Coronary artery (tissue), 2 donors: ENCODE measurements around the gene H2BK1.

Experiments used
- DNase-seq: peaks from one replicate; pipeline ENCODE4 v3.0.0-alpha.2; 2017; ENCODE audit warnings: low spot score
- H3K27ac ChIP-seq, 2 donors: fragments of 200-600 bp; sonication (generic); one replicate each; pipeline ENCODE4 v1.5.1; 2016 to 2019
- H3K4me3 ChIP-seq: fragments of 200-600 bp; sonication (generic); 2 replicates; pipeline ENCODE4 v1.5.1; 2016; ENCODE audit warnings: mild to moderate bottlenecking, moderate library complexity
- CTCF ChIP-seq: fragments of 200-600 bp; sonication (generic); IDR thresholded peaks from one replicate; pipeline ENCODE4 v1.5.1; 2019; ENCODE audit warnings: antibody characterized with exemption

The H2BK1 gene

DNA sequence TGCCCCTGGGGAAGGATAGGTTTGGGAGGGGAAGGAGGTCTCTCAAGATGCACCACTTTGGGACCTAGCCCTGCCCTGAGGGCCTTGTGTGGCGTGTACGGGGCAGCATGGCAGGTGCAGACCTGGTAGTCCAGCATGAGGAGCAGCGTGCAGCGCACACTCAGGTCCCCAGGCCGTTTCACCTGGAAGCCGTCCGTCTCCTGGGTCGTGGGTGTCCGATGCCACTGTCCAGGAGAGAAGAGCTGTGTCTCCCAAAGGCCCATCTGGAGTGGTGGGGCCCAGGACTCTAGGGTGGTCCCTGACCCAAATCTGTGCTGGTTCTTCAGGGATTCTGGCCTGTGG lies 31.4 kb upstream of the H2BK1 start:
- Histone ChIP-seq H3K4me3 (no peak overlapping the region), H3K27ac (no peak overlapping the region)
- DNase-seq: no peak
- TF ChIP-seq CTCF: no peak

- no peak for DNase-seq
- TF ChIP-seq CTCF: no peak
- Histone ChIP-seq H3K4me3 (no peak overlapping the region), H3K27ac (peak overlapping the region in 1 of 2 donors; percentile 43)
Observed at GRCh38 chr7:151240942-151241754, 30.9 kb upstream of the H2BK1 start.

- no peak for TF ChIP-seq CTCF
- peak overlapping the region in 1 of 2 donors; percentile 43 for H3K27ac ChIP-seq
- DNase-seq: no peak
- no peak overlapping the region for H3K4me3 ChIP-seq
Observed at GRCh38 chr7:151240536-151240935, 30.2 kb upstream of the H2BK1 start.

GRCh38 chr7:151239837-151240459 lies 29.7 kb upstream of the H2BK1 start:
- Histone ChIP-seq H3K4me3 (no peak overlapping the region), H3K27ac (no peak overlapping the region)
- DNase-seq: no peak
- no peak for TF ChIP-seq CTCF

DNA sequence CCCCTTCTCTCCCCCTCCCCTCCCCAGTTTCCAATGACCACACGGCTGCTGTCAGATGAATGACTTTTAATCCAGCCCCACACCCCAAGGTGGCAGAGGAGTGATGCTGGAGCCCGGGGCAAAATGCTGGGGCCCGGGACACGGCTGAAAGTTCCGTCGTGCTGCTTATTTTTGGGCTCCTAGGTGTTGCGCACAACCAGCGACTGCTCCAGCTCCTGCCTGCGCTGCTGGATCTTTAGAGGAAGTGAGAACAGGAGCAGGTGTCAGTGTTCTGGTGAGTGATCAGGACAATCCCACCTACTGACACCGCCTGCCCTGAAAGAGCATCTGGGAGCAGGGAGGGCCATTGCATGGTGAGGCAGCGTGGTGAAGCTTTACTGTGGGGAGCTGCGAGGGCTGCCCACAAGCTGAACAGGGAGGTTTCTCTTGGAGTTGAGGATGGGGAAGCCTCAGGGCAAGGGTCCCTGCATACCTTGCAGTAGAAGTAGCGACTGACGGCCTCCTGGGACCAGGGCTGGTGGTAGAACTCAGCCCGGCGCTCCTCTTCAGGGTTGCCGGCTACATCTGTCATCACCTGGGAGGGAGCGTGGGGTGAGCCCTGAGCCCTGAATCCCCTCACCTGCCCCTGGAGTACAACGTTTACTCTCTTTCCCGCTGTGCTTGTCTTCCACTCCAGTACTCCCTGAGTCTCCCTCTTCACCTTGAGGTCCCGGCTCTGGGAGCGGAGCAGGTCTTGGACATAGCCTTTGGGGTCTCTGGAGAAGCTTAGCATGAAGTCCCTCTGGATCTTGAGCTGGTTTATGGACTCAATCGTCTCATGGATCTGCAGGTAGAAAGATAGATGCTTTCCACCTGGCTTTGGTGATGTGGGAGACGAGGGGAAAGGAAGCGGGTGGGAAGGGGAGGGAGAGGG lies 28.9 kb upstream of the H2BK1 start:
- no peak for TF ChIP-seq CTCF
- Histone ChIP-seq H3K27ac (no peak overlapping the region), H3K4me3 (no peak overlapping the region)
- DNase-seq: no peak

DNA sequence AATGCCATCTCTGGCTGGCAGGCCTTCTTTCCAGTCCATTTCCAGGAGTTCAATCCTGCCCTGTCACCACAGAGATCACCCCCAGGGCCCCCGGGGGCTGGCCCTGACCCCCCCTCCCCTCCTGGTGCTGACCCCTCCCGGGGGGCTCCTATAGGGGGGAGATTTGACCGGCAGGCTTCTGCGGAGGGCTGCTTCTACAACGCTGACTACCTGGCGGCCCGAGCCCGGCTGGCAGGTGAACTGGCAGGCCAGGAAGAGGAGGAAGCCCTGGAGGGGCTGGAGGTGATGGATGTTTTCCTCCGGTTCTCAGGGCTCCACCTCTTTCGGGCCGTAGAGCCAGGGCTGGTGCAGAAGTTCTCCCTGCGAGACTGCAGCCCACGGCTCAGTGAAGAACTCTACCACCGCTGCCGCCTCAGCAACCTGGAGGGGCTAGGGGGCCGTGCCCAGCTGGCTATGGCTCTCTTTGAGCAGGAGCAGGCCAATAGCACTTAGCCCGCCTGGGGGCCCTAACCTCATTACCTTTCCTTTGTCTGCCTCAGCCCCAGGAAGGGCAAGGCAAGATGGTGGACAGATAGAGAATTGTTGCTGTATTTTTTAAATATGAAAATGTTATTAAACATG lies 28.0 kb upstream of the H2BK1 start:
- H3K4me3 ChIP-seq: no peak overlapping the region
- TF ChIP-seq CTCF: no peak
- H3K27ac ChIP-seq: no peak overlapping the region
- no peak for DNase-seq
